ENCODE results near the gene TNFRSF14.

The TNFRSF14 gene

GRCh38 chr1:2556277-2556677 lies at the start of gene TNFRSF14:
Gene TNFRSF14 (plus strand): TSS chr1:2556371. CDS start chr1:2556665, 294 bp downstream.
- in situ Hi-C loops (cut with MboI; ENCODE audit: low sequenced_read_pairs): no loop called here

GRCh38 chr1:2506901-2507565 lies 49.1 kb upstream of the TNFRSF14 start:
- in situ Hi-C loops (cut with MboI; ENCODE audit: low sequenced_read_pairs): no loop called here

GRCh38 chr1:2507744-2508155 lies 48.4 kb upstream of the TNFRSF14 start:
- in situ Hi-C loops (cut with MboI; ENCODE audit: low sequenced_read_pairs): no loop called here

DNA sequence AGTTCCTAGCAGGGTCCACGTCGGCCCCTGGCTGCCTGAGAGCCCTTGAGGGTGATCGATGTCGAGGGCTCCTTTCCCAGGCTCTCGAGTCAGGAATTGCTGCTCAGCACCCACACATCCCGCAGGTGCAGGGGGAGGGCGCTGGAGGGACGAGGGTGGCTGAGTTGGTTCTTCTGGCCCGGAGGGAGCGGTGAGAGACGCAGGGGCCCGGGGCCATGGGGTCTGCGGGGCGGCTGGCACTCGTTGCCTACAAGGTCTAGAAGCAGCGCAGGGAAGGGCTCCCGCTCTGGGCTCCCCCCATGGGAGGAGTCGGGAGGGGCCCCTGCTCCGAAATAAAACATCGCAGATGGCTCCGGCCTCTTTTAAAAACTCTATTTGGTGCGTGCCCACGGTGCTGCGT lies 48.0 kb upstream of the TNFRSF14 start:
- in situ Hi-C loops (cut with MboI; ENCODE audit: low sequenced_read_pairs): no loop called here

DNA sequence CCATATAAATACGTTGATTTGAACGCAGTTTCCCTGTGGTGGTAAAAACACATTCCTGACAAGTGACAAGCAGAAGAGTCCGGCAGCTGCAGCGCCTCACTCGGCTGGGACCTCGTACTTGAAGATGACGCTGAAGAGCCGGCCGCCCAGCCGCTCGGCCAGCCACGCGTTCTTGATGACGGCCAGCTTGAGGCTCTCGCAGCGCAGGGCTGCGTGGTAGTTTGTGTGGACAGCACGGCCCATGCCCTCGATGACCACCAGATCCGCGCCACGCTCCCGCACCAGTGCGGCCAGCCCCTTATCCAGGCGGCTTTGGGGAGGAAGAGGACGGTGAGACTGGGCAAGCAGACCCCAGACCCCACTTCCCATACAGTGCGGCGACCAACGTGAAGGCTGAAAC lies 47.4 kb upstream of the TNFRSF14 start:
- in situ Hi-C loops (cut with MboI; ENCODE audit: low sequenced_read_pairs): no loop called here

- in situ Hi-C loops (cut with MboI; ENCODE audit: low sequenced_read_pairs): no loop called here
These were observed 46.6 kb upstream of the TNFRSF14 start for GRCh38 chr1:2509589-2509988.

GRCh38 chr1:2510366-2511155 lies 45.6 kb upstream of the TNFRSF14 start:
- in situ Hi-C loops (cut with MboI; ENCODE audit: low sequenced_read_pairs): no loop called here

- in situ Hi-C loops (cut with MboI; ENCODE audit: low sequenced_read_pairs): no loop called here
These were observed 43.2 kb upstream of the TNFRSF14 start for GRCh38 chr1:2512862-2513421.

- in situ Hi-C loops (cut with MboI; ENCODE audit: low sequenced_read_pairs): no loop called here
These were observed 42.1 kb upstream of the TNFRSF14 start for GRCh38 chr1:2513939-2514652.

DNA sequence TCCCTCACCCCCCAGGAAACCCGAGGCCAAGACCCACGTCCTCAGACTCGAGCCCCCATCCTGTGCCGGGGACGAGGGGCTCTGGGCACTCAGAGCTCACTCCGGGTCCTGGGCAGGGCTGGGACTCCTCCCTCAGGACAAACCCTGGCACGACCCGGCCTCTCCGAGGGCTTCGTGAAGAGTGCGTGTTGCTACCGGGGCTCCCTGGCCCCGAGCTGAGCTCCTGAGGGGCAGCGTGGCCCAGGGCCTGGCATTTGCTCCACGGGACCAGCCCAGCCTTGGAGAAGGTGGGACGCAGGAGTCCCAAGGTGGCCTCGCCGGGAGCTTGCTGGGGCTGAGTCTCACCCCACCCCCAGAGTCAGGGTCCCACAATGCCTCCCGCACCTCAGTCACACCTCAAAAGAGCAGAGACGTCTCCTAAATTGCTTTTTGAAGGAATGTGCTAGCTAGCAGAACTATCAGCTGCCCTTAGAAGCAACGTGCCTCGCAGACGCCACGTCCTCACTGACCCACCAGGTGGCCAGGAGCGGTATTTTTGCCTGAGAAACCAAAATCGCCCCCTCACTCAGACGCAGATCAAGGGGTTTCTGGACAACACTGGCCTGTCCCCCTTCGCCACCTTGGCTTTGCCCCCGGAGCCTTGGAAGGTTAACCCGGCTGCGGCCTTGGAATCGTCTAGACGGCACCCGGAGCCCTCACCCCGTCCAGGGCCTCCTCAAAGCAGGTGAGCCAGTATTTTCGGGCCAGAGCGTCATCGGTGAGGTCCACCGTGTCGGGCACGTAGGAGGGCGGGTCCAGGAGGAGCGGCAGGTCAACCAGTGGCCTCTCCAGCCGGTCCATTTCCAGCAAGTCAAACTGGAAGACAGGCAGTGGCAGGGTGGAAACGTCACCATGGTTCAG lies 41.1 kb upstream of the TNFRSF14 start:
- in situ Hi-C loops (cut with MboI; ENCODE audit: low sequenced_read_pairs): no loop called here

DNA sequence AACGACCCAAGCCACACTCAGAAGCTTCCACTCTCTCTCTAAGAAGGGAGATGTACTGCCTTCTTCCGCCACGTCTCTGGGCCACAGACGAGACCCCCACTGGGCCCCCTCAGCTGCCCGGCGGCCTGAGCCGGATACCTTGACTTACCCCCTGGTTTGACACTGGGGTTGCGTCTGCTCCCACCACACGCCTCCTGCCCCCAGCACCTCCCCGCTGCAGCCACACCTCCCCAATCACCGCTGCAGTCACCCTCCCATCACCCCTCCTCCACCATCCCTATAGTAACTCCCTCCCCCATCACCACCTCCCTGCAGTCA lies 40.4 kb upstream of the TNFRSF14 start:
- in situ Hi-C loops (cut with MboI; ENCODE audit: low sequenced_read_pairs): no loop called here

- in situ Hi-C loops (cut with MboI; ENCODE audit: low sequenced_read_pairs): no loop called here
These were observed 40.0 kb upstream of the TNFRSF14 start for GRCh38 chr1:2516124-2516523.

DNA sequence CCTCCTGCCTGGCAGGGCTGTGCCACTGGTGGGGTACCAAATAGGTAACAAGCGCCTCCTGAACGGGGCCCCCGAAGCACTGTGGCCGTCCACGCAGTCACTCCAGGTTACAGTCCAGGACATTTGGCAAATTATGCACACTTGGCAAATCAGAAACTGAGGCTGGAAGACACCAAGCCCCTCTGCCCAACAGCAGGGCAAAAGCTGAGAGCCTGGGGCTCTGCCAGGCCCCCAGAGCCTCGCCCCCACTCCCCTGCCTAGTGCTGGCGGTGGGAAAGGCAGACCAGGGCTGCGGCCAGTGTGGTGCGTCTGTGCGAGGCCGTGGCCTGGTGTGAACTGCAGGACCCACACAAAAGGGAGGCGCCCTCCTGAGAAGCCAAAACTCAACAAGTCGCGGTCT lies 39.2 kb upstream of the TNFRSF14 start:
- in situ Hi-C loops (cut with MboI; ENCODE audit: low sequenced_read_pairs): no loop called here

DNA sequence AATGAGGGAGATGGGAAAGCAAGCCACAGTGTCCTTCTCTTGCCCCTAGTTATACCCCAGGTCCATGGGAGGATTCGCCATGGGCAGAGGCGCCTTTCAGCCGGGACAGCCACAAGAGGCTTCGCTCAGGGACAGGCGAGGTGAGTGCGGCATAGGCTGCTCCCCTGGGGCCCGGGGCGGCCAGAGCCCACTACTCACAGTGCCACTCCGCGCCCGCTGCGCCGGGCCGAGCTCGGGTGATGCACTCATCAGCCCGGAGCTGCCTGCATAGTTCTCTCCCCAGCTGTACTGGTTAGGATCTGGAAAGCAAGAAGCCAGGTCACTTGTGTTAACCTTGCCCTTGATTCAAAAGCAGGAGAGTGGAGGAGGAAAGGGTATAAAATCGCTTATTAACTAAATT lies 38.2 kb upstream of the TNFRSF14 start:
- in situ Hi-C loops (cut with MboI; ENCODE audit: low sequenced_read_pairs): no loop called here

GRCh38 chr1:2518528-2518927 lies 37.6 kb upstream of the TNFRSF14 start:
- in situ Hi-C loops (cut with MboI; ENCODE audit: low sequenced_read_pairs): no loop called here

DNA sequence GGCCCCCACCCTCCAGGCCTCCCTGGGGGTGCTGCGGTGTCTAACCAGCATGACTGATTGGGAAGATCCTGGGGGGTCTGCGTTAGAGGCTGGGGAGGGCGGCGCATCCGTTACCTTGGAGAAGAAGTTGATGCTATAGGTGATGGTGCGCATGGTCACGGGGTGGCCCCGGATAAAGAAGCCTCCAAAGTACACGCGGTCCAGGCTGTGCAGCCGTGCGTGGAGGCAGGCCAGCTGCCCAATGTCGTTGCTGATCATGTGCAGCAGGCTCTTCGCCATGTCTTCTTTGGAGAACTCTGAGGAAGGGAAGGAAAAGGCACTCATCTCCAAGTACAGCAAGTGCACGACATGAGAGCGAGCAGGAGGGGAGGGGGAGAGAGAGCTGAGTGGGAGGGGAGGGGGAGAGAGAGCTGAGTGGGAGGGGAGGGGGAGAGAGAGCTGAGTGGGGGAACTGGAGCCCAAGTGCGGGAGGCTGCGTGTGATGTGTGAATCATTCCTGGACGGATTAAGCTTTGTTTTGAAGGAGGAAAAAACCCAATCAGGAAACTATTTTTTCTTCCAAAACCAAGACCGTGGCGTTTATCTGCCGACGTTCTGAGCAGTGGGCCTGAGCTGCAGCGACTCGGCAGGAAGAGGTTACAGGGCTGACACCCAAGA lies 37.0 kb upstream of the TNFRSF14 start:
- in situ Hi-C loops (cut with MboI; ENCODE audit: low sequenced_read_pairs): no loop called here

- in situ Hi-C loops (cut with MboI; ENCODE audit: low sequenced_read_pairs): no loop called here
These were observed 36.4 kb upstream of the TNFRSF14 start for GRCh38 chr1:2519729-2520128.

GRCh38 chr1:2520206-2520605 lies 36.0 kb upstream of the TNFRSF14 start:
- in situ Hi-C loops (cut with MboI; ENCODE audit: low sequenced_read_pairs): no loop called here

DNA sequence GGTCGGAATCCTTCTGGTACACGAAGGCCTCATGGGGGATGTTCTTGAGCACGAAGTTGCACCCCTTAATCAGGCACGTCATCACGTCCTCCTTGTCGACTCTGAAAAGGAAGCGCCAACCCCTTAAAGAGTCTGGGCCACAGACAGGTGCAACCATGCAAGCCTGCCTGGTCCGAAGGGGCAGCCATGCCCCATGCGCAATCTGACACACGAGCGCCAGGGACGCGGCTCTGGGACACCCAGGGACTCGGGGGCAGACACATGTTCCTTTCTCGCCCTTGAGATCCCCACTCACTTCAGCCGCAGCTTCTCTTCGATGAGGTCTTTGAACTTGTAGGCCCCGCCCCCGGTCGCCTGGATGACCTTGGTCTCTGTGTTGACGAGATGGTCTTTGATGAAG lies 35.4 kb upstream of the TNFRSF14 start:
- in situ Hi-C loops (cut with MboI; ENCODE audit: low sequenced_read_pairs): no loop called here

- in situ Hi-C loops (cut with MboI; ENCODE audit: low sequenced_read_pairs): no loop called here
These were observed 33.9 kb upstream of the TNFRSF14 start for GRCh38 chr1:2522230-2522629.

Data from HL-60/S4 treated with retinoic acid at 250 ng/mL for 4 days and 3 days (cell line).